DMS153 treated with DMSO at 0.1 percent for 48 hours (cell line): ENCODE results near the gene LRP8.

Experiments
- DNase-seq: peaks from one replicate; lab custom pipeline; 2025; ENCODE audit not compliant: unreplicated experiment; lab: John Stamatoyannopoulos, UW

Gene LRP8

DNA sequence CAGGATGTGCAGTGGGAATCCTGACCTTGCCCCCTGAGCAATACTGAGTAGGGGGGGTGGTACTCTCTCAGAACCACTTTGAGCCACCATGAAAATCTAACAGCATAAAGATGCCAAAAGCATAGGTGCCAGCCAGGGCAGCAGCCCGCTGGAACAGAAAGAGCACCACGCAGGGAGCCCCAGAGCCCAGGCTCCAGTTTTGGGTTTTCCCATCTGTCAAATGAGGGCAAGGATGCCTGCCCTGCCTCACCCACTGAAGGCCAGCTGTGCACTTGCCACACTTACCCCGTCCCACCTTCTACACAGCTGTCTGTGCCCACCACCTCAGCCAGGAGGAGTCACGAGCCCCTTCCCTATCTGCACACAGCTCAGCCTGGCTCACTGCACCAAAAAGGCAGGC, 20.8 kb downstream of the LRP8 start:
- no peak for DNase-seq

DNA sequence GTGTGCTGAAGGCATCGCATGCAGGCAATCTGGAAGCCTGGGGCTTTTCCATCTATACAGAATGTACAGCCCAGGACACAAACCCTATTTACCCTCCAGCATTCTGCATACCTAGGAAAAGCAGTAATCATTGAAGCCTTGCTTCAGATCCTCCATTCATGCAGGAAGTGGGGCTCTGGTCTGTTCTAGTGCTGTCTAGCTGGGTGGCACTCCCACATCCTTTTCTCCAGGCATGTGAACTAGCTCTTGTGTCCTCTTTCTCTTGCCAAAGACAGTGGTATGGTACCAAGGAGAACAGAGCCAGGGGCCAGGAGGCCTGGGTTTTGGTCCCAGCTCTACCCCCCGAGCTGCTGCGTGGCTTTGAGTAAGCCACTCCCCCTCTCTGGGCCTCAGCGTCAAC, 21.7 kb downstream of the LRP8 start:
- DNase-seq = no peak

DNA sequence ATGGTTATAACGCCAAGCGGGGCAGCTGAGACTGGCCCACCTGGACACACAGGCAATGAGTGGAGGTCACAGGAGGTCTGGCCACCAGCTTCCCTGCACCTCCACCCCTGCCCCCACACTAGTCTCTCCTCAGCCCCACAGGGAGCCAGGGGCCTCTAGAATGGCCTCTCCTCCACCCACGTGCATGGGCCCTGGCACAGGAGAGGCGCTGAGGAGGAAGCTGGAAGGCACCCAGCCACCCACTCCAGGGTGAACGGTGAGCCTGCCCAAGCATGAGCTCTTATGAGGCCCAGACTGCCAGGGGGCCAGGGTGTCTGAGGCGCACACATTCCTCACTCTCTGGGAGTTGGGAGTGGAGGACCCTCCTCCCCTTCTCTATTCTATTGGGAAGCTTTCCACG, 22.2 kb downstream of the LRP8 start:
- DNase-seq = no peak

DNA sequence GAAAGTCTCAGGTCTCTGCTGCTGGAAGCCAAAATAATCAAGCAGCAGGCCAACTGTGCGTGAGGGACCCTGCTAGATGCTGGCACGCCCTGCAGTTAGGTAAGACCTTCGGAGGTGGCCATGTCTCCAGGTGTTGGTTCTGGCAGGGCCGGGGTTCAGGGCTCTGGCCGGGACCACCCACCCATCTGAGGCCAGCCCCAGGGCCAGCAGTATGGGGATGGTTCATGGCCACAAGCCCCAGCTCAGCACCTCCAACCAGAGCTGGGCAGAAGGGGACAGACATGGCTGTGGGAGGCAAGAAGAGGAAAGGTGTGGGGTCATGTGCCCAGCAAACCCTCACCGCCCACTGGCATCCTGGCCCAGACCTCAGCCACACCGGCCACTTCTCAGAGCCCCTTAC, 23.3 kb downstream of the LRP8 start:
- no peak for DNase-seq

DNA sequence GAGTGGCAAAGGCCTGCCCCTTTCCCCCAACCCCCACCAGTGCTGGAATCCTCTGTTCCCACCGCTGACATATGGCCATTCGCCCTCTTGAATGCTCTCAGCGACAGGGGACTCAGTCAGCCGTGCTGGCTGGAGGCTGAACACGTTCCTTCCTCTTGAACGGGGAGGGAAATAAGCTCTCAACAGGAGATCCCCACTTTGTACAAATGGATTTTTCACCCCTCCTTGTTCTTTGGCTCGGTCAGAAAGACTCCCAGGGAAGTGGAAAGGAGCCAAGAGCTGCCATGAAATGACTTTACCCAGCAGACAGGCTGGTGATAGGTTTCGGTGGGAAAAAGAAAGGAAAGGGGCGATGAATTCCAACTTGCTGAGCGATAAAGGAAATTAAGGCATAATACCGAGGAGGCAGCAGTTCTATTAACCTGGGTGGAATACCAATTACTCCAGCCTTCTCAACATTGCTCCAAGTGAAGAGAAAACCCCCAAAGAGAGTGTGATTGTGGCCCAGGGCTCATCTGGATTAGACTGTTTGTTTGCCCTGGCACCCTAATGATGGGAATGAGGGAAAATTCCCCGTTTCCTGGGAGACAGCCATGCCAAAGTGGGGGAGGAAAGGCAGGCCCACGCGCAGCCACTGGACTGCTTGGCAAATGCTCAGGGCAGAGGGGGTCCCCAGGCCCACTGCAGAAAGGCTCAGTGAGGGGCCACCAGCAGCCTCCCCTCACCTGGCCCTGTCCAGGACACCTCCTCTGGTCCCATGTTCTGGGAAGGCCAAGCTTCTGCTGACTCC, 23.9 kb downstream of the LRP8 start:
- DNase-seq = no peak

DNA sequence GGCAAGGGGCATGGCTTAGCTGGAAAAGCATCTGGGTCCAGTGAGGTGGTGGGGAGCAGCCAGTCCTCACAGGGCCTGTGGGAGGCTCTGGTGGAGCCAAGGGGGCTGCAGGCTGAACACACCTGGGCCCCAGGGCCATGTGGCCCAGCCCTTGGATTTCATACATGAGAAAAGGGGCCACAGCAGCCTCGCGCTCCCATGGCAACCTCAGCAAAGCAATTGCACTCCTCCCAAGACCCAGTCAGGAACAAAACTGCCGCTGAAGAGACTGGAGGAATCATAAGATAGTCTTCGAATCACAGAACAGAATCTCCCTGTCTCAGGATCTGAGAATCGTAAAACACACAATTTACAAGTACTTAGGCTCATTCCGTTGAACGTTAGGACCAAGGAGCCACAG, 24.6 kb downstream of the LRP8 start:
- DNase-seq = no peak

DNA sequence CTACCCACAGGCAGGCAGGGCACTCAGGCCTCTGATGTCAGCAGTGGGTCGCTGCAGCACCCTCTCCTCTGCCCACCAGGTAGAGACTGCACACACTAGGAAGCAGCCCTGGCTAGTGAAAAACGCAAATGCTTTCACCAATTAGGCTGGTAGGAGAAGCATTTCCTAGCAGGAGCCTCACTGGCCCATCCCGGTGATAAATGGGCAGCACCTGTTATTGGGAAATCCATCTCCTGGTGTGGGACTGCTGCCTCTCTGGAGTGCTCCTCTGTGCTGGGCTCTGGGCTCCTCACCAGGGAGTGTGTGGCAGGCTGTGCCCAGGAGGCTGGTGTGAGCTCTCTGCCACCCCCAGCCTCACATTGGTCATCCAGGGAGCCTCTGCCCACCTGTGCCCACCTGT, 28.6 kb downstream of the LRP8 start:
- no peak for DNase-seq

DNA sequence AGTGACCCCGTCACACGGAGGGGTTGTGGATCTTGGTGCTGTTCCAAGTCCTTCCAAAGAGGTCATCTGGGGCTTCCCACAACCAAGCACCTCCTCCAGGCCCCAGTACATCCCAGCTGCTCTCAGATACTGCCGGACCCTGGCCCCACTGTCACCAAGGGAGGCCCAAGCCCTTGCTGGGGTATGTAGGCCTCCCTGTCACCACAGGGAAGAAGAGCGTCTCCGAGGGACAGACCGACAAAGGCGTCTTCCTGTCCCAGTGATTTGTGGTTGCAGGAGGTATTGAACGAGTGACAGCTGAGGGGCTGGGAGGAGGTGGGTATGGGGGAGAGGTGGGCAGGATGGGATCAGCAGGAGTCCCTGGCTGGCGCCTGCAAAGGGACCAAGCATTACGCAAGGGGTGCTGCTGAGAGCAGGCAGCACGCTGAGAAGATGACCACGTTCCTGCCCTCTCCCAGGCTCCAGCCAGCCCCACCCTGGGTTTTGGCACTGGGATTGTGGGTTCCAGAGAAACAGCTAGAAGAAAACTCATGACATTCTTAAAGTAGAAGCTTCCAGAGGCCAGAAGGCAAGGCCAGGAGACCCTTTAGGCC, 29.7 kb downstream of the LRP8 start:
- no peak for DNase-seq

DNA sequence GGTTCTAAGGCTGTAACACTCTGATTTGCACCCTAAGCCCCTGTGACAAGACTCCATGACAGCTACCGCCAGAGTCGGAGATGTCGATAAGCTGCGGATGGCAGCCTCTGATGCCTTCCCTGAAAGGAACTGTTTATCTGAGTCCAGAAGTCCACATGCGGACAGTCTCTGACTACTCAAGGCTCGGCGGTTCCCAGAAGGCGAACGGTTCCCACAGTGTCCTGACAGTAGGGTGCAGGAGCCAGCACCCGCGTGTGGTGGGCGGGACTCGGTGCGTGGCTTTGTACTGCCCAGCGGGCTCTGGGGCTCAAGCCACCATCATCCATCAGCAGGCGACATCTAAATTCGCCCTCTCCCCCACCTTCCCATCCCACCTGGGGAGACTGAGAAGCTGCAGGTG, 30.7 kb downstream of the LRP8 start:
- no peak for DNase-seq

DNA sequence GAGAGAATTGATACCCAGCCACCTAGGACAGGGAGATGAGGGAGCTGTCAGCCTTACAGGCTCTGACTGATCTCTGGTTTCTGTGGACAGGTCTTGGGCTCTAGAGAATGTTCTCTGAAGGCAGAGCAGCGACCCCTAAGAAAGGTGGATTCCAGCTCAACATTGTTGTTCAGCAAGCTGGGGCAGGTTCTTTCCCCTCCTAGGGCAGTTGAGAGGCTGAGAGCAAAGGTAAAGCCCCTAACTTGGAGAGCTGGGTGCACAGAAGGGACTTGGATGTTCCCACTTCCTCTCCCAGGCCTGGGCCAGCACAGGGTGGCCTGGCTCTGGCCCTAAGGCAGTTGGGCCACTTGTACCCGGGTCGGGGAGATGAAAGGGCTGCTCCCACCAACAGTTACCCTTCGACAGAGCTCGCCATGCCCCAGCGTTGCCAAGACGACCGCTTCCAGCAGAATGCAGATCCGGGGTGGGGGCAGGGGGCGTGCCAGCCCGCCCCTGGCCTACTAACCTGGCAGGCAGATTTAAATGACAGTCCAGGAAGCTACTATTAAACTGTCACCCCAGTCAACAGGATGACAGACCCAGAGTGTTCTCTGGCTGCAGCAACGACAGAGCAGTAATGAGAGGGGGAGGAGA, 31.6 kb downstream of the LRP8 start:
- DNase-seq = no peak

GRCh38 chr1:53295726-53296116, 32.1 kb downstream of the LRP8 start:
- DNase-seq = peak; percentile 7

DNA sequence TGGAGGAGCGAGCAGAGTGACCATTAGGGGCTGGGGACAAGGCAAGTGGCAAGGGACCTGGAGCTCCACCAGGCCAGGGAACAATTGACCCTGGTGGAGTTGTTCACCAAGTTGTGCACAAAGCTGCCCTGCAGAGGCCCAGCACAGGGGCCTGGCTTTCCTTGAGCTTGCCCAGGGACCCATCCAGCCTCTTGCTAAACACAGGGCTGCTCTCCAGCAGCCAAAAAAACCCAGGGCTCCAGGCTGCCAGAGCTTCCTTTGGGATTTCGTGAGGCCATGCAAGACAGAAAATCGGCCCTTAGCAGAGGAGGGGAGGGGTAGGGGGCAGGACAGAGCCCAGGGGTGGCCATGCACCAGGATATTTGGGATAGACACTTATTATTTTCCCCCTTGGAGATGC, 32.6 kb downstream of the LRP8 start:
- no peak for DNase-seq

DNA sequence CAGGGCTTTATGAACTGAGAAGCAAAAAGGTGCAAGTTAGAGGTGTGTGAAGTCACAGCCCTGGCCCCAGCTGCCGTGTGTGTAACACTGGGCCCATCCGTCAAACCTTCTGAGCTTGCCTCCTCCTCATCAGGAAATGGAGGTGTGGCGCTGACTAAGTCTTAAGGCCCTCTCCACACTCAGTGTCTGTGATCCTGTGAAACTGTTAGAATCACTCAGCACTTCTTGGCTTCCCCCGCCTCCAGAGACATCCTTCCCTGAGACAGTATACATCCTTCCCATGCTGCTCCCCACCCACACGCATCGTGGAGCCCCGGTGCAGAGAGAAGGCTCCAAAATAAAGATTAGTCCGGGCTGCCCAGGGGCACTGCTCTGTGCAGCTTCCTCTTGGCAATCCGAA, 33.3 kb downstream of the LRP8 start:
- no peak for DNase-seq

DNA sequence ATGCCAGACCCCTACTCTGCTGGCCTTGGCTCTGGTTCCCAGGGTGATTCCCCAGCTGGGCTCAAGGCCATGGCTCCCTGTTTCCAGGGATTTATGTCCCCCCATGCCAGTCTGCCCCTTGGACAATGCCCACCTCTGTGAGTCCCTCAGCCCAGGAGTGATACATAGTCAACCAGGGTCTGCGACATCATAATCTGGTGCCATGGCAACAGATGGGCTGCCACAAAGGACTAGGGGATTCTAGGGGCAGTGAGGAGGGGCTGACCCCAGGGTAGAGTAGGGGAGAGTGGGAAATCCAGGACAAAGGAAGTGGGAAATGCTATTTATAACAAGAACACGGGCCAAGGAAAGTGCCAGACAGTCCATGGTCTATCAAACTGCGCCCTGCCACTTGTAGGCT, 33.8 kb downstream of the LRP8 start:
- DNase-seq = no peak

DNA sequence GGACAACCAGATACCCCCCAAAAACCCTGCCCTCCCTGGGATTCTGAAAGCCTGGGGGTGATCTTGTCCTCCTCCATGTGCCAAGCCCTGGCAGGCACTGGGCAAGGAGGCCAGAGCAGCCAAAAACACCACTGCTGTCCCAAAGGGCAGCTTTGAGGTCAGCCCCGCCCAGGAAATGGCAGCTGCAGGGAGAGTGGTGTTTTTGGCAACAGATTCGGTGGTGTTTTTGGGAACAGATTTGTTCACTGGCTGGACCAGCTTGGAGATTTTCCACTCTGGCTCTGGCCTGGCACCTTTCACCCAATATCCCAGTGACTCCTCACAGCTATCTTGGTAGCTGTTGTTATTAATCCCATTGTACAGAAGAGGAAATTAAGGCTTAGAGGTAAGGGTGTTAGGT, 34.7 kb downstream of the LRP8 start:
- no peak for DNase-seq

GRCh38 chr1:53292690-53293089, 35.2 kb downstream of the LRP8 start:
- no peak for DNase-seq

DNA sequence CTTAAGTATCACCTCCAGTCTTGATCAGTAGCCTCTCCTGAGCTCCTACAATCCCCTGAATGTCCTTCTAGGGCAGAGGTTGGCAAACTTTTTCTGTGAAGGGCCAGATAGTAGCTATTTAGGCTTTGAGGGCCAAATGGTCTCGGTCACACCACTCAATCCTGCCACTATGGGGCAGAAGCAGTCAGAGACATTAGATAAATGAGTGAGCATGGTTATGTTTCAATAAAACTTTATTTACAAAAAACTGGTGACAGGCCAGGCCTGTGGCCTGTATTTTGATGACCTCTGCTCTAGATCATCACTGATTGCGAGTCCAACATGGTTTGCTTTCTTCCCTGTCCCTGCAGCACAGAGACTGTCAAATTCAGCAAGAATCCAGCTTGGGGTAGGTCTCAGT, 36.3 kb downstream of the LRP8 start:
- no peak for DNase-seq

- no peak for DNase-seq
These were observed 39.0 kb downstream of the LRP8 start for GRCh38 chr1:53288790-53289429.

DNA sequence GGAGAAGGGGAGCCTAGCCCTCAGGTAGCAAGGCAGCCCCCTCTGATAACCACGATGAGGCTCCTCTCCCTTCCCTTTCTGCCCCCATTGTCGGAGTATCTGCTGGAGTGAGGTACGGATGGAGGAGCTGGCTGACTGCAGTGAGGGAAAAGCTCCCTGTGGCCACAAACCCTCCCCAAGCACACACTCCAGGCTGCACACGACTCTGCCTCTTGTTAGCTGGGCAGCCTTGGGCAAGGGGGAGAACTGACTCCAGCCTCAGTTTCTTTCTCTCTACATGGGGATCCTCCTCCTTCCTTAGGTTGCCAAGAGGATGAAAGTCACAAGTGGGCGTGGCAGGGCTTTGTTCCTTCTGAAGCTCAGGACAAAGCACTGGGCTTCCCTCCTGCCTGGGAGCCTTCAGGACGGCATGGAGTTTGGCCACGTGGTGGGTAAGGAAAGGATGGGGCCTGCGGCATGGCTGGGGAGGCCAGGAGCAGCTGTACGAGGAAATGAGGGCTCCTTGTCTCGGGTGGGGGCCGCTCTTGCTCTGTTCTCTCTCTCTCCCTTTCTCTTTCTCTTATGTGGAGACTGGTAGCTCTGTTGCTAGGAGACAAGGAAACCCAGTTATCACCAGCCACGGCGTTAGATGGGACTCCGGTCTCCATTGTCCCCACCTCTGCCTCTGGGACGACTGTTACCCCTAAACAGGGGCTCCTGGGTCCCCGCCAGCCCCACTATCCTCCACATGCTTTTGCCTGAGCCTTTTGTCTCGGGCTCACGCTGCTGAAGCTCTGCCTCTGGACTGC, 39.7 kb downstream of the LRP8 start:
- no peak for DNase-seq

DNA sequence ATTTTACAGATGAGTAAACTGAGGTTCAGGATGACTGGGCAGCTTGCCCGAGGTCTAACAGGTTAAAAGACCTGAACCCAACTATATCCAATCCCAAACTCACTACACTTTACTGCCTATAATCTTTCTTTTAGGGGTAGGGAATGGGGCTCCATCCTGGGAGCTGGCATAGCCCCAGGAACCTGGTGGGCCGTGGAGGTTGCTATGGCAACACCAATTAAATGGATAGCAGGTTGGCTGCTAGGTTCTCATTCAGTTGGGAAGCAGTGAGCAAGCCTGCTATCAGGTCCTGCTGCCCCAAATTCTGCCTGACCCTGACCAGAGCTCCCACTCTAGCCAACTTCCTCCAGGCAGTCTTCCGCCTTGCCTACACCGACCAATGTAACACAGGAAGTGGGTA, 40.9 kb downstream of the LRP8 start:
- DNase-seq = no peak
